IPS DF 6.9 (cell line): ENCODE results near the gene UBE3B.
A peak's percentile ranks its signal among the peaks of the same experiment; 100 is the strongest.

Experiments
- DNase-seq: peaks from one replicate; pipeline ENCODE4 v3.0.0-alpha.2; 2013; ENCODE audit warnings: low read depth, low spot score
- H3K27ac ChIP-seq: one replicate; pipeline ENCODE4 v1.5.1; 2013; ENCODE audit warnings: low read length, control low read depth
- H3K27me3 ChIP-seq: 2 replicates; pipeline ENCODE4 v1.6.1; 2013; ENCODE audit warnings: mild to moderate bottlenecking, low read length; ENCODE audit not compliant: control insufficient read depth, insufficient read depth
- H3K36me3 ChIP-seq: 2 replicates; pipeline ENCODE4 v1.6.1; 2013; ENCODE audit warnings: low read length; ENCODE audit not compliant: control insufficient read depth, insufficient read depth
- H3K4me1 ChIP-seq: 2 replicates; pipeline ENCODE4 v1.6.1; 2013; ENCODE audit warnings: low read length; ENCODE audit not compliant: control insufficient read depth, insufficient read depth
- H3K4me3 ChIP-seq: 2 replicates; pipeline ENCODE4 v1.5.1; 2013; ENCODE audit warnings: mild to moderate bottlenecking, low read length
- H3K9me3 ChIP-seq: 2 replicates; pipeline ENCODE4 v1.6.1; 2013; ENCODE audit warnings: low read length, inconsistent platforms; ENCODE audit not compliant: control insufficient read depth, insufficient read depth
- WGBS: extraction: QIAGEN DNeasy Blood & Tissue Kit; methylation state at CpG from one replicate; pipeline ENCODE4 v1.1.7; 2013; ENCODE audit warnings: mixed read lengths, missing lambda C conversion rate; ENCODE audit not compliant: insufficient read length, insufficient coverage; 5-methylcytosine and 5-hydroxymethylcytosine counted together

The UBE3B gene

DNA sequence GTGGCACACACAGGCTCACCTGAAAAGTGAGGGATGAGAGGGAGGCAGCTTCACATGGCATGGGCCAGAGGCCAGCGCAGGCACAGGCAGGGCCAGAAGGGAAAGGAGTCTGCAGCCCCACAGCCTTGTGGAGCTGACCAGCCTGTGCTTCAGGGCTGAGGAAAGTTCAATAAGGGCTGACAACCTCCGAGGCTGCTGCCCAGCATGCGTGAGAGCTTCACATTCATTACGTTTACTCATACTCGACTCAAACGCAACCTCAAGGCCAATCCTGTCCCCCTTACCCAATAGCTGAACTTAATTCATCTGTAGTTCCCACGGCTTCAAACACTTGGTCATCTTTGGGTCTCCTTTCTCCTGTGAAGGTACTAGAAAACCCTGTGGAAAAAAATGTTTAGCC lies 91.1 kb downstream of the UBE3B start:
- H3K4me3 ChIP-seq: no peak overlapping the region
- no peaks in the 10 kb centered on the region for H3K9me3 ChIP-seq
- no peak overlapping the region for H3K27ac ChIP-seq
- H3K36me3 ChIP-seq: peaks cover 4% of the 10 kb centered on the region; the same call in 1 of the 2 replicates
- no peaks in the 10 kb centered on the region for H3K4me1 ChIP-seq
- no CpG with 5 or more reads among the region's 7 CpGs for WGBS
- H3K27me3 ChIP-seq: no peaks in the 10 kb centered on the region; the same call in 1 of the 2 replicates
- DNase-seq: no peak

DNA sequence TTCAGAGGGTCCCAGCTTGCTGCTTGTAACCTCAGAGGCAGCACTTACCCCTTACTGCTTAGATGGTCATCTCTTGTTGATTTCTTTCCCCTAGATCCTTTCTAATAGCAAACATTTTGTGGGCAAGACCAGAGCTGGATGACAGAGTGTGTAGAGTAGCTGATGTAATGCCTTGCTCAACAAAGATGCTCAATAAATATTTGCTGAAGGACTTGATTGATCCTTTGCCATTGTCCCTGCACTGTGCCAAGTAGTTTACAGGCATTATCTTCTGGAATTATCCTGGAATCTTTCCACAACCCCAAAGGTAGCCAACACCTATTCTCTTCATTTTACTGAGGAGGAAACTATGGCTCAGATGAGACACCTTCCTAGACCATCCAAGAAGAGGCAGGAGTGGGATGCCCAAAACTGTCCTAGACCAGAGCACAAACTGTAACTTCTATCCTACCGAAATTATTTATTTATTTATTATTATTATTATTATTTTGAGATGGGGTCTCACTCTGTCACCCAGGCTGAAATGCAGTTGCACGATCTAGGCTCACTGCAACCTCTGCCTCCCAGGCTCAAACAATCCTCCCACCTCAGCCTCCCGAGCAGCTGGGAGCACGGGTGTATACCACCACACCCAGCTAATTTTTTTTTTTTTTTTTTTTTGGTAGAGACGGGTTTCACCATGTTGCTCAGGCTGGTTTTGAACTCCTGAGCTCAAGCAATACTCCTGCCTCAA lies 94.5 kb downstream of the UBE3B start:
- Histone ChIP-seq H3K4me3 (no peak overlapping the region), H3K36me3 (peaks cover 4% of the 10 kb centered on the region; the same call in 1 of the 2 replicates), H3K9me3 (no peaks in the 10 kb centered on the region), H3K27me3 (no peaks in the 10 kb centered on the region; the same call in 1 of the 2 replicates), H3K4me1 (no peaks in the 10 kb centered on the region), H3K27ac (no peak overlapping the region)
- no peak for DNase-seq
- WGBS: no CpG with 5 or more reads among the region's 5 CpGs

DNA sequence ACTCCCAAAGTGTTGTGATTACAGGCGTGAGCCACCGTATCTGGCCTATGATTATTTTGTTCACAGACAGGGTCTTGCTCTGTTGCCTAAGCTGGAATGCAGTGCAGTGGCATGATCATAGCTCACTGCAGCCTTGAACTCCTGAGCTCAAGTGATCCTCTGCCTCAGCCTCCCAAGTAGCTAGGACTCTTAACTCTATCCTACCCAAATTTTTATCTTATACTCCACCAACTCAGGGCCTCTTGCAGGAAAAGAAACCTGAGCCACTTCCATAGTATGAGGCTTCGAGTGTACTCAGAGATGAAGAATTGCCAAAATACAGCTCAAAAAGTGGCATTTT lies 95.0 kb downstream of the UBE3B start:
- Histone ChIP-seq H3K36me3 (peaks cover 8% of the 10 kb centered on the region; the same call in 1 of the 2 replicates), H3K4me3 (no peak overlapping the region), H3K27ac (no peak overlapping the region)

GRCh38 chr12:109573029-109573913 lies 95.8 kb downstream of the UBE3B start, which contains the start of the genes MMAB and MVK:
Gene MMAB (minus strand): TSS chr12:109573504. CDS start chr12:109573480, 24 bp downstream.
Gene MVK (plus strand): TSS chr12:109573794. CDS start chr12:109574823, 1,029 bp downstream.
- H3K27ac ChIP-seq: no peak within 1 kb of the TSS
- peak within 1 kb of the TSS; percentile 88; the same call in 1 of the 2 replicates for H3K4me3 ChIP-seq
- H3K4me1 ChIP-seq: no peaks in the 10 kb centered on the region
- peak; percentile 96 for DNase-seq
- H3K9me3 ChIP-seq: no peaks in the 10 kb centered on the region
- H3K36me3 ChIP-seq: peaks cover 9% of the 10 kb centered on the region; the same call in 1 of the 2 replicates
- no CpG with 5 or more reads among the region's 74 CpGs for WGBS
- no peaks in the 10 kb centered on the region; the same call in 1 of the 2 replicates for H3K27me3 ChIP-seq

More for the DNA sequence above, 95.0 kb downstream of the UBE3B start:
- H3K9me3 ChIP-seq: no peaks in the 10 kb centered on the region
- H3K27me3 ChIP-seq: no peaks in the 10 kb centered on the region; the same call in 1 of the 2 replicates
- no peak for DNase-seq
- no peaks in the 10 kb centered on the region for H3K4me1 ChIP-seq
- no CpG with 5 or more reads among the region's 3 CpGs for WGBS

GRCh38 chr12:109573914-109574244 lies 96.4 kb downstream of the UBE3B start:
- Histone ChIP-seq H3K9me3 (no peaks in the 10 kb centered on the region), H3K4me1 (no peaks in the 10 kb centered on the region), H3K4me3 (peak overlapping the region; percentile 88; the same call in 1 of the 2 replicates), H3K27me3 (no peaks in the 10 kb centered on the region; the same call in 1 of the 2 replicates), H3K36me3 (peaks cover 11% of the 10 kb centered on the region; the same call in 1 of the 2 replicates), H3K27ac (no peak overlapping the region)
- no CpG with 5 or more reads among the region's 13 CpGs for WGBS
- DNase-seq: no peak

DNA sequence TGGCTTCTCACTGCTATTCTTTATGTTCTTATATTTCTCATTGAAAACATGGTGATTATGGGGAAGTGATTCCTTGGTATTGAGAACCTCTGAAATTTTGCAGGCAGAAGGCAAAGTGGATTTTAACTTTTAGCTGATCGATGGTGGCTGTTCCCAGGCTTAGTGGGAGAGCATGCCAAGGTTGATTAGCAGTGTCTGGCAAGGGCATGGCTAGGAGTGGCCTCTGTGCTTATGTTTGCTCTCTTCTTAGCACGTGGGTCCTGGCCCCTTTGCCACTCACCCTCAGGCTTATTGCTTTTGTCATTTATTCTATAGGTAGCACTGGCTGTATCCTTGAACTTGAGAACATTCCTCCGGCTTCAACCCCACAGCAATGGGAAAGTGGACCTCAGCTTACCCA lies 98.2 kb downstream of the UBE3B start:
- no peaks in the 10 kb centered on the region; the same call in 1 of the 2 replicates for H3K27me3 ChIP-seq
- no peaks in the 10 kb centered on the region for H3K4me1 ChIP-seq
- H3K4me3 ChIP-seq: no peak overlapping the region
- no peak overlapping the region for H3K27ac ChIP-seq
- H3K9me3 ChIP-seq: no peaks in the 10 kb centered on the region
- no CpG with 5 or more reads among the region's 3 CpGs for WGBS
- peaks cover 20% of the 10 kb centered on the region; the same call in 1 of the 2 replicates for H3K36me3 ChIP-seq
- DNase-seq: no peak

GRCh38 chr12:109577311-109577710 lies 99.9 kb downstream of the UBE3B start:
- Histone ChIP-seq H3K4me3 (no peak overlapping the region), H3K27me3 (no peaks in the 10 kb centered on the region; the same call in 1 of the 2 replicates), H3K27ac (no peak overlapping the region), H3K36me3 (peaks cover 33% of the 10 kb centered on the region), H3K4me1 (no peaks in the 10 kb centered on the region), H3K9me3 (no peaks in the 10 kb centered on the region)
- no peak for DNase-seq
- no CpG with 5 or more reads among the region's 1 CpG for WGBS

GRCh38 chr12:109578330-109578927 lies 101.0 kb downstream of the UBE3B start:
- peaks cover 33% of the 10 kb centered on the region for H3K36me3 ChIP-seq
- WGBS: no CpG with 5 or more reads among the region's 8 CpGs
- no peaks in the 10 kb centered on the region for H3K9me3 ChIP-seq
- H3K4me1 ChIP-seq: no peaks in the 10 kb centered on the region
- H3K4me3 ChIP-seq: no peak overlapping the region
- no peak for DNase-seq
- H3K27me3 ChIP-seq: no peaks in the 10 kb centered on the region
- H3K27ac ChIP-seq: no peak overlapping the region

- Histone ChIP-seq H3K4me1 (no peaks in the 10 kb centered on the region), H3K9me3 (no peaks in the 10 kb centered on the region), H3K36me3 (peaks cover 35% of the 10 kb centered on the region), H3K27ac (no peak overlapping the region), H3K27me3 (no peaks in the 10 kb centered on the region), H3K4me3 (no peak overlapping the region)
- no CpG with 5 or more reads among the region's 7 CpGs for WGBS
- no peak for DNase-seq
These were observed 102.2 kb downstream of the UBE3B start for GRCh38 chr12:109579639-109580038.

DNA sequence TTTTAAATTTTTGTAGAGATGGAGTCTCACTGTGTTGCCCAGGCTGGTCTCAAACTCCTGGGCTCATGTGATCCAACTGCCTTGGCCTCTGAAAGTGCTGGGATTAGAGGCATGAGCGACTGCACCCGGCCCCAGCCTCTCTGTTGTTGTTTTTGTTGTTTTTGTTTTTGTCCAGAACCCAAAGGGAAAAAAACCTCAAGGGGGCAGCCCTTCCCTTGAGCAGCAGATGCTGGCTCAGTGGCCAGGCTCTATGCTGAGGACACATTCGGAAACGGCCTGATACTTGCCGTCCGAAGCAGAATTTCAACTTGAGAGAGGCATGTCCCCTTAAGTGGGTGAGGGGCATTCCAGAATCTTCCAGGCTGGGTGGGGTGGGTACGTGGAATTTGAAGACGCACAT lies 102.8 kb downstream of the UBE3B start:
- WGBS: no CpG with 5 or more reads among the region's 8 CpGs
- Histone ChIP-seq H3K36me3 (peaks cover 35% of the 10 kb centered on the region), H3K27me3 (no peaks in the 10 kb centered on the region)

More for the DNA sequence above, 102.8 kb downstream of the UBE3B start:
- no peaks in the 10 kb centered on the region for H3K4me1 ChIP-seq
- H3K27ac ChIP-seq: no peak overlapping the region
- no peak overlapping the region for H3K4me3 ChIP-seq
- DNase-seq: no peak
- no peaks in the 10 kb centered on the region for H3K9me3 ChIP-seq
